Testis (tissue), 3 donors: ENCODE data around the gene ZFYVE26. TPM values are rescaled to one million over a fixed set of nuclear protein-coding genes. Genes with fewer than 3 reads are reported as not detected.

ENCODE experiments used
- DNase-seq: peaks from one replicate; pipeline ENCODE4 v3.0.0-alpha.2; 2019
- H3K27ac ChIP-seq, 2 donors: fragments of 200-600 bp; sonication (generic); one replicate each; pipeline ENCODE4 v1.5.1; 2019
- H3K27me3 ChIP-seq: fragments of 200-600 bp; sonication (generic); one replicate; pipeline ENCODE4 v1.5.1; 2019
- H3K36me3 ChIP-seq: fragments of 200-600 bp; sonication (generic); one replicate; pipeline ENCODE4 v1.5.1; 2017; ENCODE audit warnings: low read depth; ENCODE audit errors: missing control alignments
- H3K4me1 ChIP-seq: fragments of 200-600 bp; sonication (generic); one replicate; pipeline ENCODE4 v1.5.1; 2019
- H3K4me3 ChIP-seq, 2 donors: fragments of 200-600 bp; sonication (generic); one replicate each; pipeline ENCODE4 v1.5.1; 2017 to 2019
- H3K9me3 ChIP-seq: fragments of 200-600 bp; sonication (generic); one replicate; pipeline ENCODE4 v1.5.1; 2017
- CTCF ChIP-seq, 3 experiments: fragments of 450-650 bp in 2 of 3; fragments of 200-600 bp in 1 of 3; sonication (generic) in 1 of 3; IDR thresholded peaks; one replicate each; pipeline ENCODE4 v1.5.1; 2016 to 2019; ENCODE audit warnings: antibody characterized with exemption in 3 of 3, mild to moderate bottlenecking in 2 of 3, moderate library complexity in 1 of 3
- POLR2A ChIP-seq: fragments of 450-650 bp; IDR thresholded peaks from one replicate; pipeline ENCODE4 v1.6.1; 2017; ENCODE audit warnings: antibody characterized with exemption, mild to moderate bottlenecking, moderate library complexity
- WGBS, 2 donors: methylation state at CpG; one replicate each; pipeline ENCODE4 v1.1.5; 2018; 5-methylcytosine and 5-hydroxymethylcytosine counted together
- intact Hi-C: fragments of 100-400 bp; cut with DNase I; formaldehyde crosslinking; loops from one replicate; pipeline ENCODE4 v1.15.1; 2023; ENCODE audit warnings: low total_unique reads
- polyA plus RNA-seq: library from polyadenylated mRNA; stranded (reverse); fragments of 350-450 nt; fragmentation: Illumina TruSeq; extraction: RNeasy Lipid Tissue Mini Kit (QIAGEN cat#74804); gene quantifications from one replicate; pipeline ENCODE4 v1.2.3, GENCODE V29; 2014; ENCODE audit warnings: low read depth, low replicate concordance; ENCODE audit not compliant: insufficient read depth
- total RNA-seq, 2 donors: library from RNA; depleted of rRNA; stranded (reverse); fragments of >200 nt; gene quantifications; one replicate each; pipeline ENCODE4 v1.2.3, GENCODE V29; 2016

Gene ZFYVE26
- total and polyA plus RNA-seq, 3 donors from 2014 or later = 9.4 to 34.6 (median 32.7) TPM

GRCh38 chr14:67733616-67734015 lies 82.8 kb downstream of the ZFYVE26 start:
- H3K36me3 ChIP-seq = no peaks in the 10 kb centered on the region
- no peak overlapping the region for H3K27ac ChIP-seq
- H3K4me3 ChIP-seq = no peak overlapping the region
- H3K9me3 ChIP-seq = no peaks in the 10 kb centered on the region
- DNase-seq = no peak
- 72 to 84% methylated on average over 4 of the region's 4 CpGs for WGBS, 2 donors
- no peaks in the 10 kb centered on the region for H3K27me3 ChIP-seq
- peaks cover 9% of the 10 kb centered on the region for H3K4me1 ChIP-seq
- TF ChIP-seq CTCF (IDR thresholded peaks at IDR 0.05) (no peak), POLR2A (no peak)
- intact Hi-C loops = no loop called here

GRCh38 chr14:67729072-67729885 lies 87.1 kb downstream of the ZFYVE26 start:
- no peak overlapping the region for H3K4me3 ChIP-seq
- H3K9me3 ChIP-seq = no peaks in the 10 kb centered on the region
- no peak overlapping the region for H3K27ac ChIP-seq
- intact Hi-C loops = no loop called here
- no peaks in the 10 kb centered on the region for H3K36me3 ChIP-seq
- peak; percentile 15 for DNase-seq
- 30 to 46% methylated on average over 20 to 21 of the region's 21 CpGs for WGBS, 2 donors
- H3K27me3 ChIP-seq = no peaks in the 10 kb centered on the region
- H3K4me1 ChIP-seq = peaks cover 9% of the 10 kb centered on the region
- no peak for TF ChIP-seq POLR2A
- no peak for TF ChIP-seq CTCF (IDR thresholded peaks at IDR 0.05)

- intact Hi-C loops = no loop called here
These were observed 88.1 kb downstream of the ZFYVE26 start for GRCh38 chr14:67728258-67728657.

GRCh38 chr14:67727361-67727760 lies 89.0 kb downstream of the ZFYVE26 start:
- Histone ChIP-seq H3K36me3 (no peaks in the 10 kb centered on the region), H3K27ac (no peak overlapping the region), H3K4me1 (peaks cover 10% of the 10 kb centered on the region), H3K27me3 (no peaks in the 10 kb centered on the region), H3K9me3 (no peaks in the 10 kb centered on the region), H3K4me3 (no peak overlapping the region)
- TF ChIP-seq CTCF (IDR thresholded peaks at IDR 0.05) (no peak), POLR2A (no peak)
- intact Hi-C loops = no loop called here
- DNase-seq = no peak
- 95 to 98% methylated on average over 7 of the region's 7 CpGs for WGBS, 2 donors

More at GRCh38 chr14:67728258-67728657, 88.1 kb downstream of the ZFYVE26 start:
- peaks cover 9% of the 10 kb centered on the region for H3K4me1 ChIP-seq
- no peaks in the 10 kb centered on the region for H3K9me3 ChIP-seq
- no peak for TF ChIP-seq CTCF (IDR thresholded peaks at IDR 0.05)
- TF ChIP-seq POLR2A = no peak
- no peak overlapping the region for H3K27ac ChIP-seq
- no peak overlapping the region for H3K4me3 ChIP-seq
- DNase-seq = no peak
- no peaks in the 10 kb centered on the region for H3K36me3 ChIP-seq
- H3K27me3 ChIP-seq = no peaks in the 10 kb centered on the region

- Histone ChIP-seq H3K27me3 (no peaks in the 10 kb centered on the region), H3K4me1 (peaks cover 12% of the 10 kb centered on the region), H3K9me3 (no peaks in the 10 kb centered on the region), H3K4me3 (no peak overlapping the region), H3K36me3 (no peaks in the 10 kb centered on the region), H3K27ac (no peak overlapping the region)
- no peak for DNase-seq
- TF ChIP-seq POLR2A = no peak
- TF ChIP-seq CTCF (IDR thresholded peaks at IDR 0.05) = no peak
- intact Hi-C loops = no loop called here
- WGBS, 2 donors = 90 to 92% methylated on average over 5 of the region's 5 CpGs
These were observed 91.2 kb downstream of the ZFYVE26 start for GRCh38 chr14:67725171-67725570.
